K562 (cell line): ENCODE data around the gene STEAP3. TPM values are rescaled to one million over a fixed set of nuclear protein-coding genes. Genes with fewer than 3 reads are reported as not detected.

ENCODE experiments used
- ATAC-seq: fragments of 200-7000 bp; cut with Tn5 transposase; 3 replicates; pipeline ENCODE4 v1.9.1; 2020; ENCODE audit warnings: moderate library complexity
- BruUV-seq: library from RNA; stranded (reverse); fragments of 400-500 nt; replicated peaks from 2 replicates; lab custom pipeline; 2021; lab: Mats Ljungman, UMichigan
- CTCF ChIA-PET: fragments of 300-600 bp; formaldehyde crosslinking; extraction: SDS; loops from one replicate; lab custom pipeline; 2021; ENCODE audit warnings: low intra/inter-chr PET ratio; lab: Yijun Ruan, JAX
- POLR2A ChIA-PET: fragments of 300-600, 350-650 bp; sonication (Branson Sonifier 250); formaldehyde crosslinking; extraction: SDS; loops from one replicate; lab custom pipeline; 2021; ENCODE audit warnings: antibody characterized with exemption, inconsistent platforms; lab: Yijun Ruan, JAX
- DNase-seq, 4 experiments: peaks; one replicate each; pipeline versions ENCODE4 v3.0.0 to v3.0.0-alpha.2; 2011 to 2018; ENCODE audit warnings: low spot score in 3 of 4, mixed read lengths in 3 of 4; ENCODE audit errors: extremely low read depth in 1 of 4
- FAIRE-seq: peaks from 2 replicates; lab custom pipeline; 2011; peaks lifted over from hg19 to GRCh38; lab: Jason Lieb, UNC
- H2AFZ ChIP-seq: 2 replicates; pipeline ENCODE4 v1.6.0; 2011; ENCODE audit warnings: low read depth, low read length, control low read depth, inconsistent platforms
- H3K27ac ChIP-seq: fragments of 200-600 bp; 3 replicates; pipeline ENCODE4 v1.8.0; 2011; ENCODE audit warnings: low read depth, mild to moderate bottlenecking, control low read depth, inconsistent platforms, low read length, moderate library complexity, mixed read lengths; ENCODE audit errors: extremely low read depth
- H3K27me3 ChIP-seq, 2 experiments: fragments of 300-600 bp in 1 of 2; 2 replicates in 1 of 2; 3 replicates in 1 of 2; pipeline versions ENCODE4 v1.6.0 to v1.8.0; 2011; ENCODE audit warnings: inconsistent platforms in 2 of 2, low read length in 2 of 2, mild to moderate bottlenecking in 1 of 2, mixed read lengths in 1 of 2, moderate library complexity in 1 of 2; ENCODE audit not compliant: control insufficient read depth in 2 of 2, insufficient read depth in 2 of 2
- H3K36me3 ChIP-seq: fragments of 300-600 bp; 3 replicates; pipeline ENCODE4 v1.8.0; 2011; ENCODE audit warnings: mild to moderate bottlenecking, low read length, inconsistent platforms; ENCODE audit not compliant: control insufficient read depth, insufficient read depth
- H3K4me1 ChIP-seq, 2 experiments: fragments of 200-600 bp in 1 of 2; replicated peaks in 1 of 2; 2 replicates in 1 of 2; 3 replicates in 1 of 2; pipeline versions ENCODE4 v1.5.1 to v1.8.0; 2011; ENCODE audit warnings: inconsistent platforms in 2 of 2, low read length in 2 of 2, mild to moderate bottlenecking in 1 of 2, mixed read lengths in 1 of 2, moderate library complexity in 1 of 2; ENCODE audit not compliant: control insufficient read depth in 2 of 2, insufficient read depth in 2 of 2
- H3K4me2 ChIP-seq: 2 replicates; pipeline ENCODE4 v1.6.1; 2011; ENCODE audit warnings: low read length, control low read depth, inconsistent platforms, mixed read lengths; ENCODE audit not compliant: insufficient read depth
- H3K4me3 ChIP-seq: fragments of 200-600 bp; sonication (generic), shearing (Covaris generic); 2 replicates; pipeline ENCODE4 v1.5.1; 2016; ENCODE audit warnings: control low read depth, inconsistent platforms
- H3K79me2 ChIP-seq: fragments of 200-600 bp; 3 replicates; pipeline ENCODE4 v1.8.0; 2011; ENCODE audit warnings: low read length, inconsistent platforms; ENCODE audit not compliant: control insufficient read depth, insufficient read depth
- H3K9ac ChIP-seq, 2 experiments: 2 replicates each; pipeline versions ENCODE4 v1.6.0 to v1.6.1; 2011; ENCODE audit warnings: low read depth in 2 of 2, low read length in 2 of 2, control low read depth in 1 of 2, inconsistent platforms in 1 of 2, mild to moderate bottlenecking in 1 of 2, mixed read lengths in 1 of 2; ENCODE audit not compliant: insufficient read depth in 1 of 2
- H3K9me1 ChIP-seq: one replicate; pipeline ENCODE4 v1.6.0; 2011; ENCODE audit warnings: inconsistent platforms, mild to moderate bottlenecking, low read length, moderate library complexity; ENCODE audit not compliant: control insufficient read depth, insufficient read depth
- H3K9me3 ChIP-seq: replicated peaks from 2 replicates; pipeline ENCODE4 v1.5.1; 2011; ENCODE audit warnings: low read depth, low read length, inconsistent platforms; ENCODE audit not compliant: control insufficient read depth, insufficient read depth
- H4K20me1 ChIP-seq: replicated peaks from 2 replicates; pipeline ENCODE4 v1.6.1; 2011; ENCODE audit warnings: low read length, inconsistent platforms, mixed read lengths; ENCODE audit not compliant: control insufficient read depth, insufficient read depth
- ARID3B ChIP-seq: fragments of 250-450 bp; sonication (Bioruptor Pico); IDR thresholded peaks from 2 replicates; pipeline ENCODE4 v1.4.0; 2020; ENCODE audit warnings: borderline replicate concordance
- HOMEZ ChIP-seq: fragments of 250-450 bp; sonication (Bioruptor Pico); IDR thresholded peaks from 2 replicates; pipeline ENCODE4 v1.4.0; 2020; ENCODE audit warnings: mild to moderate bottlenecking, moderate library complexity
- ID3 ChIP-seq, 2 experiments: fragments of 250-450 bp in 1 of 2; fragments of 450-650 bp in 1 of 2; sonication (Bioruptor Pico) in 1 of 2; IDR thresholded peaks; 2 replicates each; pipeline versions ENCODE4 v1.6.1 to v1.8.0; 2016 to 2021; ENCODE audit warnings: mild to moderate bottlenecking in 2 of 2, moderate library complexity in 2 of 2, missing compliant biosample characterization in 1 of 2, missing genetic modification characterization in 1 of 2
- L3MBTL2 ChIP-seq: fragments of 450-650 bp; IDR thresholded peaks from 2 replicates; pipeline ENCODE4 v1.6.1; 2016; ENCODE audit warnings: mild to moderate bottlenecking, moderate library complexity
- MECOM ChIP-seq: fragments of 250-450 bp; sonication (Bioruptor Pico); IDR thresholded peaks from 2 replicates; pipeline ENCODE4 v1.8.0; 2022; ENCODE audit warnings: inconsistent platforms
- RBM25 ChIP-seq: fragments of 200-400 bp; formaldehyde crosslinking; IDR thresholded peaks from 2 replicates; pipeline ENCODE4 v1.6.1; 2018; ENCODE audit warnings: low read length, low read depth, moderate library complexity; ENCODE audit not compliant: severe bottlenecking
- ZBTB12 ChIP-seq: fragments of 250-450 bp; sonication (Bioruptor Pico); IDR thresholded peaks from 2 replicates; pipeline ENCODE4 v1.4.0; 2020
- WGBS: fragments of 100-300 bp; shearing (Covaris generic); methylation state at CpG from one replicate; pipeline ENCODE4 v1.1.6; 2016; ENCODE audit warnings: low coverage, mixed read lengths; ENCODE audit not compliant: insufficient coverage; ENCODE audit errors: missing lambda C conversion rate; 5-methylcytosine and 5-hydroxymethylcytosine counted together
- in situ Hi-C: fragments of 300-500 bp; cut with MboI; formaldehyde crosslinking; loops from 4 replicates; pipeline ENCODE4 v1.15.0; 2018; ENCODE audit warnings: inconsistent platforms, mixed read lengths
- intact Hi-C: fragments of 100-400 bp; cut with micrococcal nuclease; formaldehyde crosslinking; loops from 2 replicates; pipeline ENCODE4 v1.14.2; 2022
- polyA plus RNA-seq, 8 experiments: library from polyadenylated mRNA; depleted of rRNA in 4 of 8; stranded (reverse) in 5 of 8; unstranded in 3 of 8; fragments of >200 nt; fragmentation: Nextera tagmentation in 2 of 8; fragmentation: Illumina TruSeq in 1 of 8; extraction: Ambion mirVana in 2 of 8; extraction: Trizol in 1 of 8; gene quantifications; 2 replicates each; pipeline versions ENCODE4 v1.2.1 to v1.2.3, GENCODE V29; 2011 to 2014; ENCODE audit warnings: inconsistent platforms in 1 of 8, missing spikeins in 1 of 8
- total RNA-seq, 7 experiments: library from RNA; depleted of rRNA in 6 of 7; stranded (reverse); fragments of >200 nt in 6 of 7; fragmentation: Illumina TruSeq in 2 of 7; extraction: Trizol in 2 of 7; gene quantifications; 2 replicates each; pipeline versions ENCODE4 v1.2.1 to v1.2.3, GENCODE V29; 2011 to 2021; ENCODE audit warnings: low replicate concordance in 1 of 7

The STEAP3 gene
- total and polyA plus RNA-seq, 9 of the 15 experiments (the other 6 are each of a cell fraction or from before 2014, with no cell fraction given), result 1.8 to 31.6 (median 9.0) TPM

GRCh38 chr2:119308793-119309330 lies 85.2 kb downstream of the STEAP3 start:
- Histone ChIP-seq H3K36me3 (no peaks in the 10 kb centered on the region), H3K9ac (no peak overlapping the region), H3K27me3 (peaks cover 5 to 11% of the 10 kb centered on the region in 2 experiments; a peak in 2 of 5 replicates), H3K79me2 (no peaks in the 10 kb centered on the region), H3K4me2 (no peak overlapping the region), H3K4me3 (no peak overlapping the region), H3K27ac (no peak overlapping the region), H4K20me1 (0 out of 2 replicates have a peak, but pooled peaks cover 2% of the 10 kb centered on the region), H3K4me1 (no peaks in the 10 kb centered on the region), H3K9me1 (no peaks in the 10 kb centered on the region), H2AFZ (no peak overlapping the region), H3K9me3 (no peaks in the 10 kb centered on the region)
- TF ChIP-seq ID3 (CRISPR knock-in tag; IDR thresholded peaks at IDR 0.05) (no peak), ID3 (tag; IDR thresholded peaks at IDR 0.05) (no peak), HOMEZ (CRISPR knock-in tag) (no peak), MECOM (CRISPR knock-in tag) (no peak), RBM25 (no peak), ARID3B (CRISPR knock-in tag) (no peak), ZBTB12 (CRISPR knock-in tag) (no peak), L3MBTL2 (no peak)
- no TSS peak for BruUV-seq
- FAIRE-seq (no peak), DNase-seq (no peak), ATAC-seq (no peak)
- POLR2A ChIA-PET, result no interaction called here
- CTCF ChIA-PET, result no interaction called here
- 4% methylated on average over 4 of the region's 4 CpGs for WGBS
- in situ Hi-C loops (no loop called here), intact Hi-C loops (no loop called here)
